ENCODE results near the gene TUBAL3.

The TUBAL3 gene

GRCh38 chr10:5412277-5412941, 7.8 kb upstream of the TUBAL3 start, which contains the start of gene NET1:
Gene NET1, plus strand, starts transcription at chr10:5412557. Its CDS starts 136 bp downstream, at chr10:5412693.
- H3K4me1 ChIP-seq (ENCODE audit: control insufficient read depth, insufficient read depth, low read length), result peaks cover 3% of the 10 kb centered on the region; the same call in 1 of the 2 replicates
- POLR2A ChIA-PET, result interaction anchor here (0.5 to 1.1 kb wide), 4 partner anchors 18 to 79 kb away, joined by 3 to 6 read pairs (median 4); no protein-coding TSS in a partner anchor
- H3K4me3 ChIP-seq (ENCODE audit: low read depth, low read length), result peak within 1 kb of the TSS; percentile 97
- TF ChIP-seq ZNF596 (tag by site-specific recombination; IDR thresholded peaks at IDR 0.05) (no peak), ZNF248 (tag by site-specific recombination; IDR thresholded peaks at IDR 0.05) (no peak), ZSCAN18 (tag by site-specific recombination; IDR thresholded peaks at IDR 0.05) (no peak), REST (tag by site-specific recombination; IDR thresholded peaks at IDR 0.05) (no peak), ZNF416 (tag by site-specific recombination; IDR thresholded peaks at IDR 0.05) (no peak), ZBTB1 (tag by site-specific recombination; IDR thresholded peaks at IDR 0.05) (no peak), ZNF610 (tag by site-specific recombination; IDR thresholded peaks at IDR 0.05; ENCODE audit: borderline replicate concordance) (peak; percentile 80), PATZ1 (tag by site-specific recombination; IDR thresholded peaks at IDR 0.05) (peak; percentile 60; the same call in 1 of the 2 replicates), BCL6B (tag by site-specific recombination; IDR thresholded peaks at IDR 0.05) (no peak), ZNF48 (tag by site-specific recombination; IDR thresholded peaks at IDR 0.05) (no peak), ZNF18 (tag by site-specific recombination; IDR thresholded peaks at IDR 0.05) (no peak), GFI1B (tag by site-specific recombination; IDR thresholded peaks at IDR 0.05) (no peak), ZSCAN4 (tag by site-specific recombination; IDR thresholded peaks at IDR 0.05) (no peak), ZNF571 (tag by site-specific recombination; IDR thresholded peaks at IDR 0.05) (no peak), ZNF335 (tag by site-specific recombination; conservative IDR thresholded peaks at IDR 0.05) (peak; percentile 74), ZBTB7A (tag by site-specific recombination; IDR thresholded peaks at IDR 0.05; ENCODE audit: low read depth) (no peak), ZBTB20 (tag by site-specific recombination; IDR thresholded peaks at IDR 0.05) (peak; percentile 42; the same call in 1 of the 2 replicates), ZNF707 (tag by site-specific recombination; IDR thresholded peaks at IDR 0.05) (no peak), ZNF341 (tag by site-specific recombination; IDR thresholded peaks at IDR 0.05; ENCODE audit: low read depth) (no peak), ZNF23 (tag by site-specific recombination; IDR thresholded peaks at IDR 0.05; ENCODE audit: borderline replicate concordance) (no peak), ELK4 (IDR thresholded peaks at IDR 0.05; ENCODE audit: borderline replicate concordance, low read depth, low read length) (no peak), ZSCAN23 (tag by site-specific recombination; IDR thresholded peaks at IDR 0.05) (no peak), ZBTB8A (tag by site-specific recombination; IDR thresholded peaks at IDR 0.05) (peak; percentile 98), ZNF202 (tag by site-specific recombination; IDR thresholded peaks at IDR 0.05; ENCODE audit: borderline replicate concordance) (no peak), SETDB1 (IDR thresholded peaks at IDR 0.05; ENCODE audit: insufficient read length, low read length) (no peak)

More at GRCh38 chr10:5412277-5412941, 7.8 kb upstream of the TUBAL3 start, which contains the start of gene NET1:
- Histone ChIP-seq H3K36me3 (ENCODE audit: control insufficient read depth in 2 of 2, insufficient read depth in 1 of 2, low read length in 2 of 2) (peaks cover 0 to 6% of the 10 kb centered on the region in 2 experiments; a peak in 1 of 3 replicates), H3K9me3 (ENCODE audit: control insufficient read depth, insufficient read depth, low read depth, low read length) (no peaks in the 10 kb centered on the region), H3K27ac (ENCODE audit: extremely low read depth, low read depth, low read length) (peak within 1 kb of the TSS; percentile 82; the same call in 1 of the 2 replicates)
- CTCF ChIA-PET, result interaction anchor here (0.6 kb wide), 1 partner anchor 1292 kb away, joined by 3 read pairs; no protein-coding TSS in a partner anchor
